Stimulated activated CD8-positive, alpha-beta memory T cell treated with anti-CD3 and anti-CD28 coated beads, Interleukin-7, amount 100 ng/mL, for 4 hours (primary cell): ENCODE results near the gene DOCK4.

ENCODE experiments used
- DNase-seq, 2 donors: peaks; one replicate each; pipeline ENCODE4 v3.0.0-alpha.2; 2020; ENCODE audit warnings: low read depth in 2 of 2

DOCK4 gene

GRCh38 chr7:112223310-112223709 is 17.1 kb upstream of the DOCK4 start:
- no peak for DNase-seq

GRCh38 chr7:112220877-112221434 is 14.8 kb upstream of the DOCK4 start:
- DNase-seq, result no peak

- DNase-seq, result no peak
Observed at GRCh38 chr7:112215787-112216186, 9.6 kb upstream of the DOCK4 start.

- DNase-seq, result no peak
Observed at GRCh38 chr7:112214883-112215282, 8.7 kb upstream of the DOCK4 start.

GRCh38 chr7:112214268-112214667 is 8.1 kb upstream of the DOCK4 start:
- no peak for DNase-seq

GRCh38 chr7:112213735-112214134 is 7.5 kb upstream of the DOCK4 start:
- no peak for DNase-seq

GRCh38 chr7:112212571-112212970 is 6.4 kb upstream of the DOCK4 start:
- DNase-seq, result no peak

GRCh38 chr7:112211348-112211907 is 5.2 kb upstream of the DOCK4 start:
- DNase-seq, result no peak

- no peak for DNase-seq
Observed at GRCh38 chr7:112207765-112208164, 1.6 kb upstream of the DOCK4 start.

- no peak for DNase-seq
Observed at GRCh38 chr7:112206991-112207592, 893 bp upstream of the DOCK4 start.

- peak in 1 of 2 donors; percentile 20 for DNase-seq
Observed at GRCh38 chr7:112205343-112206237, 609 bp downstream of the DOCK4 start.

- DNase-seq, result no peak
Observed at GRCh38 chr7:112204499-112205342, 1.5 kb downstream of the DOCK4 start.

GRCh38 chr7:112203365-112203739 is 2.8 kb downstream of the DOCK4 start:
- no peak for DNase-seq

- DNase-seq, result no peak
Observed at GRCh38 chr7:112202816-112203215, 3.4 kb downstream of the DOCK4 start.

- no peak for DNase-seq
Observed at GRCh38 chr7:112201839-112202238, 4.4 kb downstream of the DOCK4 start.

- no peak for DNase-seq
Observed at GRCh38 chr7:112201411-112201810, 4.8 kb downstream of the DOCK4 start.

- no peak for DNase-seq
Observed at GRCh38 chr7:112199672-112200071, 6.5 kb downstream of the DOCK4 start.

GRCh38 chr7:112199035-112199655 is 7.1 kb downstream of the DOCK4 start:
- DNase-seq, result no peak

- DNase-seq, result no peak
Observed at GRCh38 chr7:112197322-112197721, 8.9 kb downstream of the DOCK4 start.

- DNase-seq, result no peak
Observed at GRCh38 chr7:112195717-112196116, 10.5 kb downstream of the DOCK4 start.

- no peak for DNase-seq
Observed at GRCh38 chr7:112193915-112194502, 12.2 kb downstream of the DOCK4 start.
